22Rv1 (cell line): ENCODE results near the gene HK1.

Experiments used
- CTCF ChIP-seq: fragments of 450-650 bp; IDR thresholded peaks from 2 replicates; pipeline ENCODE4 v1.5.1; 2017; ENCODE audit warnings: mild to moderate bottlenecking
- ZFX ChIP-seq: fragments of 450-650 bp; IDR thresholded peaks from 2 replicates; pipeline ENCODE4 v1.6.1; 2017; ENCODE audit warnings: antibody characterized with exemption, borderline replicate concordance

- no peak for TF ChIP-seq CTCF
- TF ChIP-seq ZFX = no peak
These were observed 814 bp downstream of the HK1 start for GRCh38 chr10:69279110-69279509.
